Endothelial cell of umbilical vein (primary cell): ENCODE results near the gene TMTC1. TPM values are rescaled to one million over a fixed set of nuclear protein-coding genes. Genes with fewer than 3 reads are reported as not detected.

Source experiments
- BruUV-seq: library from RNA; stranded (reverse); fragments of 400-500 nt; replicated peaks from 2 replicates; lab custom pipeline; 2021; lab: Mats Ljungman, UMichigan
- CTCF ChIA-PET: fragments of 300-600, 350-600 bp; sonication (Branson Sonifier 250); formaldehyde crosslinking; loops from one replicate; lab custom pipeline; 2021; ENCODE audit warnings: antibody characterized with exemption, inconsistent platforms; lab: Charles Lee
- POLR2A ChIA-PET: fragments of 300-600, 350-600 bp; sonication (Branson Sonifier 250); formaldehyde crosslinking; loops from one replicate; lab custom pipeline; 2021; ENCODE audit warnings: antibody characterized with exemption, inconsistent platforms; lab: Charles Lee
- DNase-seq: peaks from one replicate; pipeline ENCODE4 v3.0.0-alpha.2; 2011; ENCODE audit warnings: low read depth, low spot score
- FAIRE-seq: peaks from 2 replicates; lab custom pipeline; 2011; peaks lifted over from hg19 to GRCh38; lab: Jason Lieb, UNC
- H2AFZ ChIP-seq: 2 replicates; pipeline ENCODE4 v1.6.0; 2012; ENCODE audit warnings: low read depth, low read length, control low read depth, inconsistent platforms
- H3K27ac ChIP-seq: 2 replicates; pipeline ENCODE4 v1.5.1; 2011; ENCODE audit warnings: low read depth, mild to moderate bottlenecking, control low read depth, low read length, moderate library complexity; ENCODE audit not compliant: insufficient read depth
- H3K27me3 ChIP-seq, 2 experiments: 2 replicates each; pipeline versions ENCODE4 v1.6.0 to v1.6.1; 2011; ENCODE audit warnings: low read length in 2 of 2, mixed read lengths in 1 of 2; ENCODE audit not compliant: control insufficient read depth in 2 of 2, insufficient read depth in 2 of 2
- H3K36me3 ChIP-seq, 2 experiments: 2 replicates in 1 of 2; 3 replicates in 1 of 2; pipeline ENCODE4 v1.5.1; 2011; ENCODE audit warnings: low read length in 2 of 2, mild to moderate bottlenecking in 1 of 2, moderate library complexity in 1 of 2; ENCODE audit not compliant: control insufficient read depth in 2 of 2, insufficient read depth in 2 of 2; ENCODE audit errors: extremely low read depth in 1 of 2
- H3K4me1 ChIP-seq: 3 replicates; pipeline ENCODE4 v1.5.1; 2011; ENCODE audit warnings: mild to moderate bottlenecking, low read length; ENCODE audit not compliant: control insufficient read depth, insufficient read depth; ENCODE audit errors: extremely low read depth
- H3K4me2 ChIP-seq: 2 replicates; pipeline ENCODE4 v1.6.1; 2011; ENCODE audit warnings: low read length, control low read depth, mixed read lengths; ENCODE audit not compliant: insufficient read depth
- H3K4me3 ChIP-seq, 3 experiments: fragments of 200-600 bp in 1 of 3; sonication (generic), shearing (Covaris generic) in 1 of 3; replicated peaks in 1 of 3; 2 replicates each; pipeline ENCODE4 v1.5.1; 2011 to 2016; ENCODE audit warnings: control low read depth in 3 of 3, low read length in 3 of 3, mild to moderate bottlenecking in 2 of 3, inconsistent platforms in 1 of 3, low read depth in 1 of 3, moderate library complexity in 1 of 3; ENCODE audit not compliant: insufficient read depth in 1 of 3
- H3K79me2 ChIP-seq: 2 replicates; pipeline ENCODE4 v1.6.0; 2012; ENCODE audit warnings: low read length, inconsistent platforms; ENCODE audit not compliant: control insufficient read depth, insufficient read depth
- H3K9ac ChIP-seq: replicated peaks from 2 replicates; pipeline ENCODE3; 2011; ENCODE audit warnings: low read length, control low read depth; ENCODE audit not compliant: insufficient read depth; ENCODE audit errors: extremely low read depth
- H3K9me1 ChIP-seq: replicated peaks from 3 replicates; pipeline ENCODE4 v1.6.0; 2011; ENCODE audit warnings: mild to moderate bottlenecking, low read length; ENCODE audit not compliant: control insufficient read depth, insufficient read depth; ENCODE audit errors: extremely low read depth
- H3K9me3 ChIP-seq: replicated peaks from 2 replicates; pipeline ENCODE4 v1.5.1; 2012; ENCODE audit warnings: low read length, inconsistent platforms; ENCODE audit not compliant: control insufficient read depth, insufficient read depth
- H4K20me1 ChIP-seq: replicated peaks from 2 replicates; pipeline ENCODE3; 2011; ENCODE audit warnings: mild to moderate bottlenecking, low read length; ENCODE audit not compliant: control insufficient read depth, insufficient read depth; ENCODE audit errors: extremely low read depth
- CTCF ChIP-seq, 2 donors: IDR thresholded peaks; 1 replicate in 1 of 2; 2 replicates in 1 of 2; pipeline ENCODE4 v1.5.1; 2011; ENCODE audit warnings: low read length in 2 of 2, mild to moderate bottlenecking in 2 of 2, moderate library complexity in 2 of 2, control low read depth in 1 of 2, inconsistent platforms in 1 of 2, low read depth in 1 of 2; ENCODE audit not compliant: insufficient read depth in 1 of 2; ENCODE audit errors: extremely low read depth in 1 of 2
- EZH2 ChIP-seq: IDR thresholded peaks from 2 replicates; pipeline ENCODE4 v1.6.1; 2012; ENCODE audit warnings: borderline replicate concordance, low read depth, mild to moderate bottlenecking, moderate library complexity, low read length, inconsistent platforms; ENCODE audit not compliant: severe bottlenecking
- MYC ChIP-seq: IDR thresholded peaks from one replicate; pipeline ENCODE4 v1.6.1; 2011; ENCODE audit warnings: mild to moderate bottlenecking, low read depth, low read length
- dilution Hi-C: fragments of 300-500 bp; cut with MboI; formaldehyde crosslinking; loops from one replicate; pipeline ENCODE4 v1.15.0; 2019; ENCODE audit warnings: low sequenced_read_pairs; ENCODE audit not compliant: extremely low pct_ligation_motif_present
- intact Hi-C: fragments of 100-400 bp; cut with micrococcal nuclease; formaldehyde crosslinking; loops from one replicate; pipeline ENCODE4 v1.10.0; 2022
- polyA plus RNA-seq, 4 experiments: library from polyadenylated mRNA; depleted of rRNA in 3 of 4; stranded (reverse) in 3 of 4; unstranded in 1 of 4; fragments of >200 nt; gene quantifications; 2 replicates each; pipeline versions ENCODE4 v1.2.1 to v1.2.3, GENCODE V29; 2011 to 2012; ENCODE audit warnings: missing spikeins in 1 of 4
- total RNA-seq: library from RNA; stranded (reverse); gene quantifications from 2 replicates; pipeline ENCODE4 v1.2.3, GENCODE V29; 2021

The TMTC1 gene
- total and polyA plus RNA-seq, 2 donors (not counting 3 experiments of a cell fraction or from before 2014, with no cell fraction given), result 5.4 to 5.9 TPM

- ChIA-PET CTCF (interaction anchor here (0.6 to 3.4 kb wide), 35 partner anchors 9 to 1298 kb away, joined by 3 to 20 read pairs (median 4); no protein-coding TSS in a partner anchor), POLR2A (no interaction called here)
- no peaks in the 10 kb centered on the region for H3K36me3 ChIP-seq
- no peak overlapping the region for H3K4me3 ChIP-seq
- intact Hi-C loops, result loop anchor here (1.0 to 5.0 kb wide), 6 partner anchors 230 to 1254 kb away; partner anchors contain the start of gene TMTC1
- no peak for FAIRE-seq
- no peak for TF ChIP-seq MYC
- peak; percentile 30 for DNase-seq
- dilution Hi-C loops, result no loop called here
- H3K9me3 ChIP-seq, result no peaks in the 10 kb centered on the region
- no peak overlapping the region for H3K4me2 ChIP-seq
- no peak overlapping the region for H3K9ac ChIP-seq
- peaks cover 4% of the 10 kb centered on the region for H3K4me1 ChIP-seq
- no peaks in the 10 kb centered on the region for H3K9me1 ChIP-seq
- no peaks in the 10 kb centered on the region for H4K20me1 ChIP-seq
- no TSS peak for BruUV-seq
- no peak overlapping the region for H2AFZ ChIP-seq
- no peak overlapping the region for H3K27ac ChIP-seq
- H3K79me2 ChIP-seq, result no peaks in the 10 kb centered on the region
- no peaks in the 10 kb centered on the region for H3K27me3 ChIP-seq
Observed at GRCh38 chr12:29552994-29553748, 230.6 kb downstream of the TMTC1 start.

- Histone ChIP-seq H4K20me1 (no peaks in the 10 kb centered on the region), H3K36me3 (no peaks in the 10 kb centered on the region), H3K27ac (no peak overlapping the region), H3K27me3 (no peaks in the 10 kb centered on the region), H3K9me3 (no peaks in the 10 kb centered on the region), H3K4me2 (no peak overlapping the region), H3K4me3 (no peak overlapping the region), H3K9ac (no peak overlapping the region), H3K79me2 (no peaks in the 10 kb centered on the region), H3K4me1 (peaks cover 4% of the 10 kb centered on the region), H2AFZ (no peak overlapping the region), H3K9me1 (no peaks in the 10 kb centered on the region)
- DNase-seq, result peak; percentile 66
- no TSS peak for BruUV-seq
- intact Hi-C loops, result loop anchor here (1.0 to 5.0 kb wide), 6 partner anchors 231 to 1255 kb away; partner anchors contain the start of gene TMTC1
- FAIRE-seq, result peak; percentile 82
- ChIA-PET CTCF (interaction anchor here (0.6 to 3.4 kb wide), 37 partner anchors 8 to 1299 kb away, joined by 3 to 20 read pairs (median 4); no protein-coding TSS in a partner anchor), POLR2A (no interaction called here)
- dilution Hi-C loops, result no loop called here
- peak; percentile 82 to 85 for TF ChIP-seq CTCF (IDR thresholded peaks at IDR 0.05; ENCODE audit: extremely low read depth in 1 of 2, insufficient read depth in 1 of 2, low read depth in 1 of 2, low read length in 2 of 2)
- no peak for TF ChIP-seq EZH2
Observed at GRCh38 chr12:29552324-29552927, 231.3 kb downstream of the TMTC1 start.
